H9 (cell line): ENCODE results near the gene CETN1. TPM values are rescaled to one million over a fixed set of nuclear protein-coding genes. Genes with fewer than 3 reads are reported as not detected.

Experiments
- DNase-seq: peaks from one replicate; pipeline ENCODE4 v3.0.0-alpha.2; 2017
- H2AFZ ChIP-seq: one replicate; pipeline ENCODE4 v1.6.1; 2013; ENCODE audit warnings: mild to moderate bottlenecking, low read length, control low read depth, moderate library complexity
- H2AK5ac ChIP-seq: 2 replicates; pipeline ENCODE4 v1.6.1; 2013; ENCODE audit warnings: low read length, control low read depth, mixed read lengths; ENCODE audit not compliant: insufficient read length
- H2BK120ac ChIP-seq: one replicate; pipeline ENCODE4 v1.6.1; 2013; ENCODE audit warnings: low read depth, mild to moderate bottlenecking, low read length, control low read depth, inconsistent platforms; ENCODE audit not compliant: poor library complexity, severe bottlenecking
- H2BK12ac ChIP-seq: 2 replicates; pipeline ENCODE4 v1.6.1; 2013; ENCODE audit warnings: low read length, control low read depth, mixed read lengths, low read depth; ENCODE audit not compliant: insufficient read length
- H2BK15ac ChIP-seq: 2 replicates; pipeline ENCODE4 v1.6.1; 2013; ENCODE audit warnings: low read depth, low read length, control low read depth
- H2BK20ac ChIP-seq: one replicate; pipeline ENCODE4 v1.6.1; 2013; ENCODE audit warnings: low read depth, mild to moderate bottlenecking, low read length, control low read depth, inconsistent platforms; ENCODE audit not compliant: poor library complexity, severe bottlenecking
- H2BK5ac ChIP-seq: 2 replicates; pipeline ENCODE4 v1.6.1; 2013; ENCODE audit warnings: low read length, control low read depth, mixed read lengths; ENCODE audit not compliant: insufficient read length
- H3K14ac ChIP-seq: 2 replicates; pipeline ENCODE4 v1.6.1; 2013; ENCODE audit warnings: low read length, control low read depth; ENCODE audit not compliant: insufficient read depth
- H3K18ac ChIP-seq: 2 replicates; pipeline ENCODE4 v1.6.1; 2013; ENCODE audit warnings: low read depth, mild to moderate bottlenecking, mixed read lengths, low read length, control low read depth; ENCODE audit not compliant: insufficient read length
- H3K23ac ChIP-seq: 2 replicates; pipeline ENCODE4 v1.6.1; 2013; ENCODE audit warnings: low read length, control low read depth, mixed read lengths, low read depth; ENCODE audit not compliant: insufficient read length
- H3K23me2 ChIP-seq: 2 replicates; pipeline ENCODE4 v1.6.1; 2013; ENCODE audit warnings: low read depth, mild to moderate bottlenecking, mixed read lengths, low read length, control low read depth; ENCODE audit not compliant: insufficient read length, poor library complexity, severe bottlenecking
- H3K27ac ChIP-seq: 2 replicates; pipeline ENCODE4 v1.5.1; 2013; ENCODE audit warnings: low read length, control low read depth, mixed read lengths, low read depth; ENCODE audit not compliant: insufficient read length
- H3K27me3 ChIP-seq: 2 replicates; pipeline ENCODE4 v1.6.1; 2013; ENCODE audit warnings: low read length, control low read depth, inconsistent platforms; ENCODE audit not compliant: insufficient read depth
- H3K4ac ChIP-seq: 2 replicates; pipeline ENCODE4 v1.6.1; 2013; ENCODE audit warnings: low read depth, mild to moderate bottlenecking, control low read depth, inconsistent platforms, low read length, moderate library complexity
- H3K4me1 ChIP-seq: 2 replicates; pipeline ENCODE4 v1.6.1; 2013; ENCODE audit warnings: low read length, control low read depth, inconsistent platforms; ENCODE audit not compliant: insufficient read depth
- H3K4me2 ChIP-seq: 2 replicates; pipeline ENCODE4 v1.6.1; 2013; ENCODE audit warnings: low read length, control low read depth, mixed read lengths; ENCODE audit not compliant: insufficient read length, insufficient read depth
- H3K56ac ChIP-seq: 2 replicates; pipeline ENCODE4 v1.6.1; 2013; ENCODE audit warnings: low read depth, mild to moderate bottlenecking, mixed read lengths, low read length, control low read depth; ENCODE audit not compliant: insufficient read length
- H3K79me1 ChIP-seq: 2 replicates; pipeline ENCODE4 v1.6.1; 2013; ENCODE audit warnings: low read depth, mild to moderate bottlenecking, moderate library complexity, low read length, control low read depth, inconsistent platforms; ENCODE audit not compliant: insufficient read depth, poor library complexity, severe bottlenecking
- H3K79me2 ChIP-seq: 2 replicates; pipeline ENCODE4 v1.6.1; 2013; ENCODE audit warnings: low read length, control low read depth, inconsistent platforms; ENCODE audit not compliant: insufficient read depth
- H3K9ac ChIP-seq: 2 replicates; pipeline ENCODE4 v1.6.1; 2013; ENCODE audit warnings: low read length, control low read depth, mixed read lengths; ENCODE audit not compliant: insufficient read length; ENCODE audit errors: extremely low read depth
- H3K9me3 ChIP-seq: one replicate; pipeline ENCODE4 v1.6.1; 2013; ENCODE audit warnings: low read depth, low read length, inconsistent platforms; ENCODE audit not compliant: control insufficient read depth
- H3T11ph ChIP-seq: one replicate; pipeline ENCODE4 v1.6.1; 2013; ENCODE audit warnings: mild to moderate bottlenecking, low read length, control low read depth, inconsistent platforms
- H4K20me1 ChIP-seq: one replicate; pipeline ENCODE4 v1.6.1; 2013; ENCODE audit not compliant: control insufficient read depth, insufficient read length, insufficient read depth
- H4K5ac ChIP-seq: 2 replicates; pipeline ENCODE4 v1.6.1; 2013; ENCODE audit warnings: low read depth, mild to moderate bottlenecking, mixed read lengths, low read length, control low read depth; ENCODE audit not compliant: insufficient read length
- H4K8ac ChIP-seq: replicated peaks from 2 replicates; pipeline ENCODE4 v1.6.1; 2013; ENCODE audit warnings: low read length, control low read depth, mixed read lengths, low read depth; ENCODE audit not compliant: insufficient read length
- H4K91ac ChIP-seq: 2 replicates; pipeline ENCODE4 v1.6.1; 2013; ENCODE audit warnings: low read depth, mild to moderate bottlenecking, moderate library complexity, mixed read lengths, low read length, control low read depth; ENCODE audit not compliant: insufficient read length
- H3K27ac Mint-ChIP-seq, 3 experiments: 2 replicates in 2 of 3; 3 replicates in 1 of 3; pipeline ENCODE4 v1.8.0; 2020 to 2021; ENCODE audit warnings: mixed read lengths in 3 of 3, mild to moderate bottlenecking in 1 of 3, moderate library complexity in 1 of 3
- H3K27me3 Mint-ChIP-seq: 2 replicates; pipeline ENCODE4 v1.8.0; 2021; ENCODE audit warnings: low read depth, mild to moderate bottlenecking, moderate library complexity, mixed read lengths
- H3K36me3 Mint-ChIP-seq, 3 experiments: 2 replicates in 2 of 3; 3 replicates in 1 of 3; pipeline ENCODE4 v1.8.0; 2020 to 2021; ENCODE audit warnings: low read depth in 3 of 3, mixed read lengths in 3 of 3; ENCODE audit not compliant: insufficient read depth in 1 of 3
- H3K4me1 Mint-ChIP-seq, 2 experiments: 2 replicates each; pipeline ENCODE4 v1.8.0; 2020; ENCODE audit warnings: mixed read lengths in 2 of 2
- H3K4me3 Mint-ChIP-seq, 2 experiments: 2 replicates in 1 of 2; 3 replicates in 1 of 2; pipeline ENCODE4 v1.8.0; 2020 to 2021; ENCODE audit warnings: mild to moderate bottlenecking in 2 of 2, mixed read lengths in 2 of 2, moderate library complexity in 1 of 2
- H3K9me3 Mint-ChIP-seq, 2 experiments: 2 replicates in 1 of 2; 3 replicates in 1 of 2; pipeline ENCODE4 v1.8.0; 2020; ENCODE audit warnings: mild to moderate bottlenecking in 2 of 2, mixed read lengths in 2 of 2, moderate library complexity in 1 of 2
- CTCF ChIP-seq: fragments of 200-600 bp; sonication (generic); conservative IDR thresholded peaks from 3 replicates; pipeline ENCODE4 v1.8.0; 2021; ENCODE audit warnings: antibody characterized with exemption, mild to moderate bottlenecking
- WGBS: extraction: QIAGEN DNeasy Blood & Tissue Kit; methylation state at CpG from one replicate; pipeline ENCODE4 v1.1.7; 2013; ENCODE audit warnings: missing lambda C conversion rate, low lambda C conversion rate, mixed read lengths; ENCODE audit not compliant: insufficient read length; ENCODE audit errors: extremely low coverage; 5-methylcytosine and 5-hydroxymethylcytosine counted together
- total RNA-seq: library from RNA; stranded (reverse); gene quantifications from 2 replicates; pipeline ENCODE4 v1.2.1, GENCODE V29; 2021

The CETN1 gene
- total RNA-seq, 1 experiment from 2014 or later, result not detected

DNA sequence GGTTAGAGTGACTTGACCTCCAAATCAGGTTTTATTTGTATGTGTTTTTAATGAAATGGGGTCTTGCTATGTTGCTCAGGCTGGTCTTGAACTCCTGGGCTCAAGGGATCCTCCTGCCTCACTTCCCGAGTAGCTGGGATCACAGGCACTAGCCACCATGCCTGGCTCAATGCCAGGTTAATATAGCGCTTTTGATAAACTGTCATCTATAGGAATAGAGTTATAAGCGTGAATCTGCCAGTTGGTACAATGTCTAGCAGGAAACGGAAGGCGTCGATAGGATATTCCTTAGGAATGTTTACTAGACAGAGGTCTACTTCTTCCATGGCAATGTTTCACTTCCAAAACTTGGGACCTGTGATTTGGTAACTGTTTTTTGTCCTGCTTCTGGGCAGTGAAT is 42.1 kb downstream of the CETN1 start:
- no peak overlapping the region for H3K27ac Mint-ChIP-seq
- H3K4me3 Mint-ChIP-seq, result no peak overlapping the region
- no peak overlapping the region for H3K27ac ChIP-seq

More for the DNA sequence above, 42.1 kb downstream of the CETN1 start:
- Histone ChIP-seq H4K20me1 (no peaks in the 10 kb centered on the region), H3K9ac (no peak overlapping the region), H2BK12ac (no peak overlapping the region), H4K5ac (no peak overlapping the region), H3K79me2 (no peaks in the 10 kb centered on the region), H3K9me3 (no peaks in the 10 kb centered on the region), H3K56ac (no peak overlapping the region), H2BK20ac (no peak overlapping the region), H3K14ac (no peak overlapping the region), H3K23me2 (no peaks in the 10 kb centered on the region), H3K27me3 (no peaks in the 10 kb centered on the region), H3K23ac (no peak overlapping the region), H3K4me1 (no peaks in the 10 kb centered on the region), H2AFZ (no peak overlapping the region), H3K4ac (no peak overlapping the region), H2BK5ac (no peak overlapping the region), H4K8ac (no peak overlapping the region), H2BK120ac (no peak overlapping the region), H3K4me2 (no peak overlapping the region), H3T11ph (no peak overlapping the region), H2BK15ac (no peak overlapping the region), H2AK5ac (no peak overlapping the region), H3K79me1 (no peaks in the 10 kb centered on the region), H3K18ac (no peak overlapping the region), H4K91ac (no peak overlapping the region)
- Mint-ChIP-seq H3K27me3 (peaks cover 9% of the 10 kb centered on the region), H3K36me3 (no peaks in the 10 kb centered on the region), H3K4me1 (peaks cover 6 to 8% of the 10 kb centered on the region in 2 experiments), H3K9me3 (no peaks in the 10 kb centered on the region)
- no peak for DNase-seq
- no peak for TF ChIP-seq CTCF
- WGBS, result no CpG with 5 or more reads among the region's 6 CpGs
